ENCODE data around the gene EPHA7. TPM values are rescaled to one million over a fixed set of nuclear protein-coding genes. Genes with fewer than 3 reads are reported as not detected.
A peak's percentile ranks its signal among the peaks of the same experiment; 100 is the strongest.

Gene EPHA7
- total RNA-seq, 1 donor from 2014 or later = 28.9 TPM

GRCh38 chr6:93304505-93304904 is 114.9 kb downstream of the EPHA7 start:
- no peak for DNase-seq (ENCODE audit: low spot score, unreplicated experiment)
- H3K36me3 Mint-ChIP-seq (ENCODE audit: insufficient read depth) = peaks cover 3% of the 10 kb centered on the region
- H3K9me3 Mint-ChIP-seq (ENCODE audit: low read depth) = peaks cover 4% of the 10 kb centered on the region
- H3K4me1 Mint-ChIP-seq (ENCODE audit: low read depth) = peaks cover 13% of the 10 kb centered on the region
- no peaks in the 10 kb centered on the region for H3K27me3 Mint-ChIP-seq
- H3K27ac Mint-ChIP-seq = no peak overlapping the region
- no peak overlapping the region for H3K4me3 Mint-ChIP-seq (ENCODE audit: low read depth)
- no peak for TF ChIP-seq CTCF (IDR thresholded peaks at IDR 0.05; ENCODE audit: unreplicated experiment)

- Mint-ChIP-seq H3K27me3 (no peaks in the 10 kb centered on the region), H3K4me3 (ENCODE audit: low read depth) (no peak overlapping the region), H3K27ac (no peak overlapping the region), H3K36me3 (ENCODE audit: insufficient read depth) (peaks cover 4% of the 10 kb centered on the region), H3K9me3 (ENCODE audit: low read depth) (peaks cover 5% of the 10 kb centered on the region), H3K4me1 (ENCODE audit: low read depth) (peaks cover 9% of the 10 kb centered on the region)
- no peak for DNase-seq (ENCODE audit: low spot score, unreplicated experiment)
- TF ChIP-seq CTCF (IDR thresholded peaks at IDR 0.05; ENCODE audit: unreplicated experiment) = no peak
Measured at GRCh38 chr6:93300661-93301060, 118.7 kb downstream of the EPHA7 start.

GRCh38 chr6:93299622-93300021 is 119.7 kb downstream of the EPHA7 start:
- no peak overlapping the region for H3K4me3 Mint-ChIP-seq (ENCODE audit: low read depth)
- H3K36me3 Mint-ChIP-seq (ENCODE audit: insufficient read depth) = peaks cover 4% of the 10 kb centered on the region
- peaks cover 8% of the 10 kb centered on the region for H3K4me1 Mint-ChIP-seq (ENCODE audit: low read depth)
- no peaks in the 10 kb centered on the region for H3K27me3 Mint-ChIP-seq
- H3K27ac Mint-ChIP-seq = peak overlapping the region; percentile 63
- DNase-seq (ENCODE audit: low spot score, unreplicated experiment) = no peak
- no peak for TF ChIP-seq CTCF (IDR thresholded peaks at IDR 0.05; ENCODE audit: unreplicated experiment)
- H3K9me3 Mint-ChIP-seq (ENCODE audit: low read depth) = peaks cover 5% of the 10 kb centered on the region

- no peaks in the 10 kb centered on the region for H3K27me3 Mint-ChIP-seq
- no peak overlapping the region for H3K27ac Mint-ChIP-seq
- H3K36me3 Mint-ChIP-seq (ENCODE audit: insufficient read depth) = peaks cover 4% of the 10 kb centered on the region
- H3K9me3 Mint-ChIP-seq (ENCODE audit: low read depth) = peaks cover 5% of the 10 kb centered on the region
- no peak for DNase-seq (ENCODE audit: low spot score, unreplicated experiment)
- no peak for TF ChIP-seq CTCF (IDR thresholded peaks at IDR 0.05; ENCODE audit: unreplicated experiment)
- H3K4me3 Mint-ChIP-seq (ENCODE audit: low read depth) = no peak overlapping the region
- H3K4me1 Mint-ChIP-seq (ENCODE audit: low read depth) = peaks cover 17% of the 10 kb centered on the region
Measured at GRCh38 chr6:93295631-93296030, 123.7 kb downstream of the EPHA7 start.

GRCh38 chr6:93294879-93295278 is 124.5 kb downstream of the EPHA7 start:
- no peak for DNase-seq (ENCODE audit: low spot score, unreplicated experiment)
- peaks cover 17% of the 10 kb centered on the region for H3K4me1 Mint-ChIP-seq (ENCODE audit: low read depth)
- no peaks in the 10 kb centered on the region for H3K27me3 Mint-ChIP-seq
- H3K27ac Mint-ChIP-seq = no peak overlapping the region
- no peak for TF ChIP-seq CTCF (IDR thresholded peaks at IDR 0.05; ENCODE audit: unreplicated experiment)
- peaks cover 4% of the 10 kb centered on the region for H3K36me3 Mint-ChIP-seq (ENCODE audit: insufficient read depth)
- H3K9me3 Mint-ChIP-seq (ENCODE audit: low read depth) = peaks cover 5% of the 10 kb centered on the region
- H3K4me3 Mint-ChIP-seq (ENCODE audit: low read depth) = no peak overlapping the region
